RCC 7860 (cell line): ENCODE data around the gene KIAA1958.

Source experiments
- DNase-seq: peaks from one replicate; pipeline ENCODE4 v3.0.0-alpha.2; 2015; ENCODE audit warnings: low spot score
- FAIRE-seq: peaks from 2 replicates; lab custom pipeline; 2012; peaks lifted over from hg19 to GRCh38; lab: Jason Lieb, UNC

The KIAA1958 gene

GRCh38 chr9:112486221-112487007 lies at the start of gene KIAA1958:
KIAA1958 (plus strand) TSS chr9:112486827; CDS start chr9:112574081, 87,254 bp downstream.
- FAIRE-seq = no peak
- DNase-seq = peak; percentile 75

GRCh38 chr9:112437406-112437805 lies 49.2 kb upstream of the KIAA1958 start:
- DNase-seq = no peak
- no peak for FAIRE-seq

GRCh38 chr9:112439171-112439570 lies 47.5 kb upstream of the KIAA1958 start:
- FAIRE-seq = no peak

GRCh38 chr9:112439825-112440224 lies 46.8 kb upstream of the KIAA1958 start:
- DNase-seq (no peak), FAIRE-seq (no peak)

More at GRCh38 chr9:112439171-112439570, 47.5 kb upstream of the KIAA1958 start:
- DNase-seq = no peak

GRCh38 chr9:112443200-112443599 lies 43.4 kb upstream of the KIAA1958 start:
- FAIRE-seq = no peak
- DNase-seq = no peak

- DNase-seq (no peak), FAIRE-seq (no peak)
Measured at GRCh38 chr9:112443636-112444035, 43.0 kb upstream of the KIAA1958 start.

GRCh38 chr9:112445196-112445595 lies 41.4 kb upstream of the KIAA1958 start:
- DNase-seq = no peak
- no peak for FAIRE-seq

- FAIRE-seq (no peak), DNase-seq (no peak)
Measured at GRCh38 chr9:112446080-112446479, 40.5 kb upstream of the KIAA1958 start.

- no peak for FAIRE-seq
- no peak for DNase-seq
Measured at GRCh38 chr9:112446526-112446925, 40.1 kb upstream of the KIAA1958 start.

- FAIRE-seq = no peak
- DNase-seq = no peak
Measured at GRCh38 chr9:112447283-112447761, 39.3 kb upstream of the KIAA1958 start.

- no peak for FAIRE-seq
- DNase-seq = no peak
Measured at GRCh38 chr9:112462855-112463254, 23.8 kb upstream of the KIAA1958 start.

GRCh38 chr9:112465352-112465751 lies 21.3 kb upstream of the KIAA1958 start:
- DNase-seq (no peak), FAIRE-seq (no peak)

- DNase-seq = no peak
- no peak for FAIRE-seq
Measured at GRCh38 chr9:112472996-112473395, 13.6 kb upstream of the KIAA1958 start.

- DNase-seq (no peak), FAIRE-seq (no peak)
Measured at GRCh38 chr9:112473986-112474385, 12.6 kb upstream of the KIAA1958 start.

- FAIRE-seq (no peak), DNase-seq (no peak)
Measured at GRCh38 chr9:112475318-112475717, 11.3 kb upstream of the KIAA1958 start.

- DNase-seq (no peak), FAIRE-seq (no peak)
Measured at GRCh38 chr9:112477330-112477729, 9.3 kb upstream of the KIAA1958 start.

- DNase-seq (no peak), FAIRE-seq (no peak)
Measured at GRCh38 chr9:112479221-112479620, 7.4 kb upstream of the KIAA1958 start.

- FAIRE-seq (no peak), DNase-seq (no peak)
Measured at GRCh38 chr9:112484607-112485006, 2.0 kb upstream of the KIAA1958 start.

GRCh38 chr9:112485574-112485973 lies 1.1 kb upstream of the KIAA1958 start:
- no peak for FAIRE-seq
- DNase-seq = no peak

GRCh38 chr9:112487008-112487798 lies 576 bp downstream of the KIAA1958 start:
- FAIRE-seq = no peak

GRCh38 chr9:112487799-112488340 lies 1.2 kb downstream of the KIAA1958 start:
- FAIRE-seq (no peak), DNase-seq (no peak)

More at GRCh38 chr9:112487008-112487798, 576 bp downstream of the KIAA1958 start:
- DNase-seq = no peak
